22Rv1 (cell line): Measurements from ENCODE around the gene METTL16.

Experiments
- H3K27ac ChIP-seq: fragments of 450-650 bp; 2 replicates; pipeline ENCODE4 v1.5.1; 2017
- CTCF ChIP-seq: fragments of 450-650 bp; IDR thresholded peaks from 2 replicates; pipeline ENCODE4 v1.5.1; 2017; ENCODE audit warnings: mild to moderate bottlenecking
- ZFX ChIP-seq: fragments of 450-650 bp; IDR thresholded peaks from 2 replicates; pipeline ENCODE4 v1.6.1; 2017; ENCODE audit warnings: antibody characterized with exemption, borderline replicate concordance

METTL16 gene

GRCh38 chr17:2474371-2474770, 37.3 kb downstream of the METTL16 start:
- TF ChIP-seq CTCF (no peak), ZFX (no peak)
- H3K27ac ChIP-seq, result no peak overlapping the region

GRCh38 chr17:2468270-2468669, 43.4 kb downstream of the METTL16 start:
- TF ChIP-seq ZFX (no peak), CTCF (no peak)
- H3K27ac ChIP-seq, result no peak overlapping the region

GRCh38 chr17:2466931-2467330, 44.8 kb downstream of the METTL16 start:
- H3K27ac ChIP-seq, result no peak overlapping the region
- no peak for TF ChIP-seq ZFX
- TF ChIP-seq CTCF, result no peak

GRCh38 chr17:2462481-2462880, 49.2 kb downstream of the METTL16 start:
- H3K27ac ChIP-seq, result no peak overlapping the region
- TF ChIP-seq CTCF (no peak), ZFX (no peak)

- H3K27ac ChIP-seq, result no peak overlapping the region
These were observed 51.8 kb downstream of the METTL16 start for GRCh38 chr17:2459917-2460271.

GRCh38 chr17:2457913-2458312, 53.8 kb downstream of the METTL16 start:
- H3K27ac ChIP-seq, result no peak overlapping the region
- no peak for TF ChIP-seq ZFX

More at GRCh38 chr17:2459917-2460271, 51.8 kb downstream of the METTL16 start:
- TF ChIP-seq CTCF, result no peak
- no peak for TF ChIP-seq ZFX

- no peak for TF ChIP-seq CTCF
- no peak for TF ChIP-seq ZFX
- no peak overlapping the region for H3K27ac ChIP-seq
These were observed 55.2 kb downstream of the METTL16 start for GRCh38 chr17:2456475-2456874.

GRCh38 chr17:2455956-2456355, 55.7 kb downstream of the METTL16 start:
- H3K27ac ChIP-seq, result no peak overlapping the region
- TF ChIP-seq CTCF (no peak), ZFX (no peak)
